ENCODE data around the gene AQR.
"Not testable (repeated sequence)": the region's sequence is repeated elsewhere in the genome, so short reads cannot be mapped to it uniquely, and the experiment has no call there.

Gene AQR

GRCh38 chr15:34969340-34970097 is at the start of gene AQR:
TSS of gene AQR (minus strand) at chr15:34969742. CDS start at chr15:34969613, 129 bp downstream.
- peak; percentile 99 for DNase-seq

DNA sequence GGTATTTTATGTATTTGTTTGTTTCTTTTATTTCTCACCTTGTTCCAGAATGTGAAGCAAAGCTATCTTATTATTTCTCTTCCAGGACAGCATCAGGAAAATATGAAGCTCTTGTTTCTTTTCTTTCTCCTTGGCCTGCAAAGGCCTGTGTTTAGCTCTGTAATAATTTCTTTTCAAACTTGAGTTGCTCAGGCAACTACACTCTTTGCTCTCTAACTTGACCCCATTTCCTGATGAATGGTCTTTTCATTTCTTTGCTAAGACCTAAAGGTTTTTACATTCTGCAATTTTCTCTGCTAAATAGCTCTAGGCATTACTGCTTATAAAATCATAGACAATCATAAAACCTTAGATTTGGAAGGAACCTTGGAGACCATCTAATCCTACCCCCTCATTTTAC is 44.7 kb upstream of the AQR start:
- DNase-seq = no peak

DNA sequence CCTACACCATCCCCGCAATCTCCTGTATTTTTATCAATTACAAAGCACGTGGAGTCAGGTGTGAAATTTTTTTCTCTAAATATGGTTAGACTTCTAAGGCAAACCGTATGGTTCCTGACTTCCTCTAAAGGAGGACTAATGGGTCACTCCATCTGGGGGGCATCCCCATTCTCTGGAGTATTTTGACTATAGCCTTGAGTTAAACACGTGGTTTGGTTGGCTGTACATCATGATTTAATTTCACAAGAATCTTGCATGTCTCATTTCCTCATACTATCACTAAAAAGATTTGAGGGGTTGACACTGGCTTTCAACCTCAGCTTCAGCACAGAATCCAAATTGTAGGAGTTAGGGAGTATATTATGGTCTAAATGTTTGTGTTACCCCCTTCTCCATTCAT is 43.8 kb upstream of the AQR start:
- DNase-seq = no peak

GRCh38 chr15:35007397-35007796 is 37.9 kb upstream of the AQR start:
- no peak for DNase-seq

GRCh38 chr15:35005933-35006332 is 36.4 kb upstream of the AQR start:
- DNase-seq = no peak

GRCh38 chr15:35003928-35004327 is 34.4 kb upstream of the AQR start:
- DNase-seq = no peak

DNA sequence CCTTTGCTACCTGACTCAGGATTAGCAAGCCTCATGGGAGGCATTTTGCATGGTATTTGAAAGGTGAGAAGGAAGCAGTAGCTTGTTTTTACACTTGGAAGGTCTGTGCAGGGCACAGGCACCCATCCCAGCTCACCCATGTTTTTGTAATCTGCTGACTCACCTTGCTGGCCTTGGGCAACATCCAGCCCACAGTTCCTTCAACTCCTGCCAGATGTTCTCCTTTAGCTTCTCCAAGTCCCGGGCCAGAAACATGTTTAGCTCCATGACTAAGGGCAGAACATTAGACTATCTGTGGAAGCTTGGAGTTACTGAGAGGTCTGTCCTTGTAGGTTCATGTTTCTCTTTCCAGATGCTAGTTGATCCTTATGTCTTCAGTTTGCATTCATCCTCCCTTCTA is 31.0 kb upstream of the AQR start:
- no peak for DNase-seq

DNA sequence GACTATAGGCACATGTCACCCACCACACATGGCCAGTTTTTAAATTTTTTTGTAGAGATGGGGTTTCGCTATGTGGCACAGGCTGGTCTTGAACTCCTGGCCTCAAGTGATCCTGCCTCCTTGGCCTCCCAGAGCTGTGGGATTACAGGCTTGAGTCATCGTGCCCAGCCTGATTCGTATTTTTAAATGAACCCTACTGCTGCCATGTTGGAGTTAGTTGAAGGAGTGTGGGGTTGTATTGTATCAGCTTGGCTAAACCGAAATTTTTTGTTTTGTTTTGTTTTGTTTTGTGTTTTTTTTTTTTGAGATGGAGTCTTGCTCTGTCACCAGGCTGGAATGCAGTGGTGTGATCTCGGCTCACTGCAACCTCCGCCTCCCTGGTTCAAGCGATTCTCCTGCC is 30.4 kb upstream of the AQR start:
- DNase-seq = no peak

DNA sequence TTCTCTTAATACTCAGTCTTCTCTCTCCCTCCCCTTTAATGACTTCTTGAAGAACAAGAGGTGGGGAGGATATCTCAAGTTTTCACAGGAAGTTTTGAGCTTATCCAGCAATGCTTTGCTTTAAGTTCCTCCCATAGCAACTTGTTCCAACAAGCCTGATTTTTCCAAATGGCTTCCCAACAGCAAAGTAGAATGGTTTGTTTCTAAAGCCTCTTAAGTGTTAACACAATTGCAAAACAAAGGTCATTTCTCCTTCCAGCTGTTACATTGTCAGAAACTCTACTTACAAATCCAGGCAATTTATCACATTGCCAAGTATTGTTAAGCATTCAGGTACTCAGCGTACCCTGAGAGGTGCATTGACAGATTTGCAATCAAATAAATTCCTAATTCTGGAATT is 25.4 kb upstream of the AQR start:
- no peak for DNase-seq

DNA sequence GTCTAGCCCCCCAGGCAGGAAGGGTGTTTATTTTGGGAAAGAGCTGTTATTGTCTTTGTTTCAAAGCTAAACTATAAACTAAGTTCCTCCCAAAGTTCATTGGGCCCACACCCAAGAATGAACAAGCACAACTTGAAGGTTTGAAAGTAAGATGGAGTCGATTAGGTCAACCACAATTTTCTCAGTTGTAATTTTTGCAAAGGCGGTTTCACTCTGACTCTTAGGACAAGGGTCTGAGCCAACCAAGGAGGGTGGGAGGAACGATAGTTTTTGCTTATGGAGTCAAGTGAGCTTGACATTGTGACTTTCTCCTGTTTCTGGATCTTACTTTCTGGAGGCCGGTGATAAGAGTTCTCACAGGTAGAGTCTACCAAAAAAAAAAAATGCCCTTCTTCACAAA is 24.3 kb upstream of the AQR start:
- DNase-seq = no peak

GRCh38 chr15:34993412-34993811 is 23.9 kb upstream of the AQR start:
- DNase-seq = no peak

- peak; percentile 91 for DNase-seq
Measured at GRCh38 chr15:34988027-34988902, 18.7 kb upstream of the AQR start, which contains the start of gene ZNF770. TSS of gene ZNF770 (minus strand) at chr15:34988287. CDS start at chr15:34983434, 4,853 bp downstream.

DNA sequence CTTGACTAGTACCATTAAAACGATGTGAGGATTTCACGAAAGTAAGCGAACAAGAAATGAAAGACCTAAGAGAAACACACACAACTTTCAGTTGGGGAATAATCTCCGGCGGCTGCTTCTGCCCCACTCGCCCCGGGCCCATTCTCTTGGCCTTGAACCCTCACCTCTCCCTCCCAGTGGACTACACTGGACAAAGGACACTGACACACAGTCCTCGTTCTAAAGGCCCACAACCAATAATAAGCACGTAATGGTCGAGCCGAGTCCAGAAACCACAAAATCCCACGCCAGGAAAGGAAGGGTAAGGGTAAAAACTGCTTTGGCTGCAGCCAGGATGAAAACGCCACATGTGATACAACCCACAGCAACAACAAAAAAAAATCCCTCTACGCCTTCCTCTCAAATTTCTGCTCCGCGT is 18.1 kb upstream of the AQR start:
- DNase-seq = no peak

GRCh38 chr15:34986771-34987480 is 17.4 kb upstream of the AQR start:
- peak; percentile 62 for DNase-seq

- no peak for DNase-seq
Measured at GRCh38 chr15:34986326-34986725, 16.8 kb upstream of the AQR start.

DNA sequence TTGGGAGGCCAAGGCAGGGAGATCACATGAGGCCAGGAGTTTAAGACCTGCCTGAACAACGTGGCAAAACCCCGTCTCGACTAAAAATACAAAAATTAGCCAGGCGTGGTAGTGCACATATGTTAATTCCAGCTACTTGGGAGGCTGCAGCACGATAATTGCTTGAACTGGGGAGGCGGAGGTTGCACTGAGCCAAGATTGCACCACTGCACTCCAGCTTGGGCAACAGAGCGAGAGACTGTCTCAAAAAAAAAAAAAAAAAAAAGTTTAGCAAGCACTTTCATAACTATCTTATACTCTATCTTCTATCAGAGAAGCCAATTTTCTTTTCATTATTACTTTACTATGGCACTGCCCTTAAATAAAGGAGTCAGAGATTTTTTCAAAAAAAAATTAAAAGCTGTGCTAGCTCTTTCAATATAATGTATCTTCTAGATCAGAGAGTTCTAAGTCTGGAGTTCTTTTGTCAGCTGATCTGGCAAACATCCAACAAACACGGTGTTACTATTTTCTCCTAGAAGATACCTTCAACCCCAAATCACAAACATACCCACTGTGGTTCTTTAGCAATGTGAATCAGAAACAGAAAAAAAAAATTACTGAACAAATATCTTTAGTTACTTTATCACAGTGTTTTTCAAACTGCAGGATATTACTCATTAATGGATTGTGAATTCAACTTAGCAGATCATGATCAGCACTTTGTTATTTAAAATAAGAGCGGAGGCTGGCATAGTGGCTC is 15.5 kb upstream of the AQR start:
- DNase-seq = peak; percentile 20

DNA sequence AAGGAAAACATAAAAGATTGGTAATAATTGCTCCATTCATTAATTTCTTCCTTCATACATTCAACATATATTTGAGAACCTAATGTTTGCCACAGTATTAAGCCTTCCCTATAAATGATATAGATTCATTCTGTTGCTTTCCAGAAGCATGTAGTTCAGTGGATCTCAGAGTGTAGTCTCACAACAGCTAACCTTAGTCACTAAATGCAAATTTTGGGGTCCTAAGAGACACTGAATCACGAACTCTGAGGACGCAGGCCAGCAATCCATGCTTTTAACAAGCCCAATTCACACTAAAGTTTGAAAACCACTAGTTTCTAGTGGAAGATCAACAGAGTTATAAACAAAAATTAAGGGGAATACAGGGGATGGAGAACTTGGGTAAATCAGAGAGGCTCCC is 7.2 kb upstream of the AQR start:
- no peak for DNase-seq

GRCh38 chr15:34976073-34976472 is 6.5 kb upstream of the AQR start:
- DNase-seq = no peak

GRCh38 chr15:34973512-34973911 is 4.0 kb upstream of the AQR start:
- DNase-seq = no peak

GRCh38 chr15:34970098-34970643 is 629 bp upstream of the AQR start:
- DNase-seq = not testable (repeated sequence)

GRCh38 chr15:34964277-34964676 is 5.3 kb downstream of the AQR start:
- no peak for DNase-seq

DNA sequence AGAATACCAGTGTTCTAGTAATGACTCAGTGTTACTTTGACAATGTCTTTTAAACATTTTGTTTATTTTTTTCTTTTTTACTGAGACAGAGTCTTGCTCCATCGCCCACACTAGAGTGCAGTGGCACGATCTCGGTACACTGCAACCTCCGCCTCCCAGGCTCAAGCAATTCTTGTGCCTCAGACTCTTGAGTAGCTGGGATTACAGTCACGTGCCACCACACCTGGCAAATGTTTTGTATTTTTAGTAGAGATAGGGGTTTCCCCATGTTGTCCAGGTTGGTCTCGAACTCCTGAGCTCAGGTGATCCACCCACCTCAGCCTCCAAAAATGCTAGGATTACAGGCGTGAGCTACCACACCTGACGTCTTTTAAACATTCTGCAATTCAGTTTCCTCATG is 15.7 kb downstream of the AQR start:
- DNase-seq = no peak
